Measurements from ENCODE around the gene AFF2. TPM values are rescaled to one million over a fixed set of nuclear protein-coding genes. Genes with fewer than 3 reads are reported as not detected.

AFF2 gene
- total RNA-seq, 3 donors from 2014 or later: 0.29 to 0.63 TPM; not detected in 1

DNA sequence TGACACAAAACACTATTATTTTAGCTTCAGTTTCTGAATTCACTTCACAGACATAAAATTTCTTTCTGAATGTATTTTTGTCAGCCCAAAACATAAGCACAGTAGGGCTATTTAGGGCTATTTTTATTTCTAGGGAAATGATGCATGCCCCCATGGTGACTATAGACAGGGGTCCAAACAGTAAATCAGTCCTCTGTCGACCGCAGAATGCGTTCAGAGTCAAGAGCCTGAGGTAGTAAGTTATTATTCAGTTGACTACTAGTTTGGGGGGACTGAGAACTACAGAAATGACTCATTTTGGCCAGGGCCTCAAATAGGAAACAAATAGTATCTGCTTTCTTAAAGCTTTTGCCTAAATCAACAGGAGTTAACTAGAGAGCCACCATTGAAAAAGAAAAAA is 414.4 kb downstream of the AFF2 start:
- intact Hi-C loops (cut with DNase I, micrococcal nuclease): no loop called here
- H3K4me1 ChIP-seq (ENCODE audit: low read depth): no peaks in the 10 kb centered on the region
- no peak for TF ChIP-seq CTCF (IDR thresholded peaks at IDR 0.05)
- ATAC-seq (no peak), DNase-seq (no peak)
- H3K36me3 ChIP-seq (ENCODE audit: low read depth): no peaks in the 10 kb centered on the region
- H3K9me3 ChIP-seq: no peaks in the 10 kb centered on the region
- no peak overlapping the region for H3K4me3 ChIP-seq

DNA sequence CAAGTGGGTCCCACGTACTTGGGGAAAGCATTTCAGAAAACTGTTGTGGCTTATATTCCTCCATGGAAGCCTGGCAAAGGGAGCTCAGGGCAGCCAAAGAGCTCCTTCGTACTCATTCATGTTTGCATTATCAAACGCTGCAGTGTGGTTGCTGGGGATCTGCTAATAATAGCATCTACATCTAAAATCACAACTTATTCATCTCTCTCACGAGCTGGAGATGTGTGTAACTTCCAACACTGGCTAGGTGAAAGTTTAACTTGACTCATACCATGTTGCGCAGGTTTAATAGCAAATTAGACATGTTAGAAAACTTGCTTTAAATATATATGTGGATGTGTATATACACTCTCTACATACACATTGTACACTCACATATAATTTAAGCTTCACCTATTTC is 415.1 kb downstream of the AFF2 start:
- ATAC-seq: no peak

GRCh38 chrX:148917441-148917840 is 417.0 kb downstream of the AFF2 start:
- intact Hi-C loops (cut with DNase I, micrococcal nuclease): no loop called here
- ATAC-seq: no peak

More for the DNA sequence above, 415.1 kb downstream of the AFF2 start:
- Histone ChIP-seq H3K4me3 (no peak overlapping the region), H3K4me1 (ENCODE audit: low read depth) (no peaks in the 10 kb centered on the region), H3K9me3 (no peaks in the 10 kb centered on the region), H3K36me3 (ENCODE audit: low read depth) (no peaks in the 10 kb centered on the region)
- DNase-seq: no peak
- intact Hi-C loops (cut with DNase I, micrococcal nuclease): no loop called here
- no peak for TF ChIP-seq CTCF (IDR thresholded peaks at IDR 0.05)

GRCh38 chrX:148923631-148924030 is 423.2 kb downstream of the AFF2 start:
- H3K4me1 ChIP-seq (ENCODE audit: low read depth): no peaks in the 10 kb centered on the region
- H3K4me3 ChIP-seq: no peak overlapping the region
- no peaks in the 10 kb centered on the region for H3K9me3 ChIP-seq
- DNase-seq (no peak), ATAC-seq (no peak)
- no peak for TF ChIP-seq CTCF (IDR thresholded peaks at IDR 0.05)
- intact Hi-C loops (cut with DNase I, micrococcal nuclease): no loop called here
- H3K36me3 ChIP-seq (ENCODE audit: low read depth): no peaks in the 10 kb centered on the region

More at GRCh38 chrX:148917441-148917840, 417.0 kb downstream of the AFF2 start:
- H3K36me3 ChIP-seq (ENCODE audit: low read depth): no peaks in the 10 kb centered on the region
- no peak overlapping the region for H3K4me3 ChIP-seq
- DNase-seq: no peak
- no peaks in the 10 kb centered on the region for H3K4me1 ChIP-seq (ENCODE audit: low read depth)
- no peak for TF ChIP-seq CTCF (IDR thresholded peaks at IDR 0.05)
- H3K9me3 ChIP-seq: no peaks in the 10 kb centered on the region

DNA sequence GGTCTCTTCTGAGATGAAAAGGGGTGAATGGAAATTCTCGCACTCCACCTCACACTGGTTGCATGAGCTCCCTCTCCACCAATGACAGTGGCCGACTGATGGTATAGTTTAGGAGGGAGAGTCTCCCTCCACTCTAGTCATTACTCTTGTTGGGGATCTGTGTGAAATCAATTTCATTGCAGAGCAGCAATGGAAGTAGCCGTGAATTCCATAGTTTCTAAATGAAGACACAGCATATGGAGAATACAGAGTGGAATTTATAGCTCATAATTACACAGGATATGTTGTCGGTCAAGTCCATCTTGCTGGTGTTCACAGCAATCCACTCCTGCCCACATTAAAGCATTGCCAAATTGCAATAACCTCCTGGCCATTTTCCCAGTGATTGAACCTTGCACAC is 426.0 kb downstream of the AFF2 start:
- ATAC-seq: no peak
- no peak for TF ChIP-seq CTCF (IDR thresholded peaks at IDR 0.05)
- intact Hi-C loops (cut with DNase I, micrococcal nuclease): no loop called here
- Histone ChIP-seq H3K36me3 (ENCODE audit: low read depth) (no peaks in the 10 kb centered on the region), H3K4me1 (ENCODE audit: low read depth) (no peaks in the 10 kb centered on the region), H3K9me3 (no peaks in the 10 kb centered on the region), H3K4me3 (no peak overlapping the region)
- no peak for DNase-seq

- no peak for TF ChIP-seq CTCF (IDR thresholded peaks at IDR 0.05)
- DNase-seq (no peak), ATAC-seq (no peak)
- intact Hi-C loops (cut with DNase I, micrococcal nuclease): no loop called here
- Histone ChIP-seq H3K9me3 (no peaks in the 10 kb centered on the region), H3K36me3 (ENCODE audit: low read depth) (no peaks in the 10 kb centered on the region), H3K4me3 (no peak overlapping the region), H3K4me1 (ENCODE audit: low read depth) (no peaks in the 10 kb centered on the region)
Observed at GRCh38 chrX:148928811-148929210, 428.4 kb downstream of the AFF2 start.
